Dendritic cell treated with granulocyte-macrophage colony-stimulating factor and Interleukin-4, amounts not matched to agents 40 ng/mL and 50 ng/mL, for 4 days (primary cell): Measurements from ENCODE around the gene LMCD1.
"Not testable (repeated sequence)": the region's sequence is repeated elsewhere in the genome, so short reads cannot be mapped to it uniquely, and the experiment has no call there.

Source experiments
- H3K27ac Mint-ChIP-seq: one replicate; pipeline ENCODE4 v1.8.0; 2022; ENCODE audit warnings: mild to moderate bottlenecking, mixed read lengths
- H3K27me3 Mint-ChIP-seq: one replicate; pipeline ENCODE4 v1.8.0; 2022; ENCODE audit warnings: mild to moderate bottlenecking, mixed read lengths
- H3K36me3 Mint-ChIP-seq: one replicate; pipeline ENCODE4 v1.8.0; 2022; ENCODE audit warnings: low read depth, mixed read lengths
- H3K4me1 Mint-ChIP-seq: one replicate; pipeline ENCODE4 v1.8.0; 2022; ENCODE audit warnings: low read depth, mixed read lengths
- H3K4me3 Mint-ChIP-seq: one replicate; pipeline ENCODE4 v1.8.0; 2022; ENCODE audit warnings: mild to moderate bottlenecking, moderate library complexity, mixed read lengths
- H3K9me3 Mint-ChIP-seq: one replicate; pipeline ENCODE4 v1.8.0; 2022; ENCODE audit warnings: mixed read lengths
- intact Hi-C: fragments of 100-400 bp; cut with micrococcal nuclease; formaldehyde crosslinking; loops from one replicate; pipeline ENCODE4 v1.15.0; 2022

LMCD1 gene

DNA sequence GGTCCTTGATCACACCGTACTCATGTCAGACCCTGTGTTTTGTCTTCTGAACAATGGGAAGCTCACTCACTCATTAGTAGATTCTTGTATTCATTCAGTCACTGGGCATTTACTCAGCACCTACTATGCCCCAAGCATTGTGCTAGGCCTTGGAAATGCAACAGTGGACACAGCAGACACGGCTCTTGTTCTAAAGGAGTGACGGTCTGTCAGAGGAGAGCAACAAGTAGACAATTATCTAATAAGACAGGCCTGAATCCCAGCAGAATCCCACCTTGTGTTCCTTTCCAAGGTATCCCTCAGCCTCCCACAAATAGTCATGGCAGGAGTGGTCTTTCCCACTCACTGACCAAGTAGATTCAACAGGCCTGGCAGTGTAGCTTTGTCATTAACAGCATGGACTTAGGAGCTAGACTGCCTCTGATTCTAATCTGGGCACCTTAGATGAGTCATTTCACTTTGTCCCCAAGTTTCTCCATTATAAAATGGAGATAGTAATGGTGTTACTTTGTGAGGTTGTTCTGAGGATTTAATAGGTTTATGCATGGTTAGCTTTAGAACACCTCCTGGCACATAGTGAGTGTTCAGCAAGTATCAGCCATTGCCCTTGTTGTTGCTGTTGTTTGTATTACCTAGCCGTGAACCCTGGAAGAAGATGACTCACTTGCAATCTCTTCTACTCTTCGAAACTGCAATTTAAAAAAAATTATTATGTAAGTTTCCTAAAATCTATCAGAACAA, 73.9 kb downstream of the LMCD1 start:
- peaks cover 31% of the 10 kb centered on the region for H3K4me1 Mint-ChIP-seq
- intact Hi-C loops: no loop called here

DNA sequence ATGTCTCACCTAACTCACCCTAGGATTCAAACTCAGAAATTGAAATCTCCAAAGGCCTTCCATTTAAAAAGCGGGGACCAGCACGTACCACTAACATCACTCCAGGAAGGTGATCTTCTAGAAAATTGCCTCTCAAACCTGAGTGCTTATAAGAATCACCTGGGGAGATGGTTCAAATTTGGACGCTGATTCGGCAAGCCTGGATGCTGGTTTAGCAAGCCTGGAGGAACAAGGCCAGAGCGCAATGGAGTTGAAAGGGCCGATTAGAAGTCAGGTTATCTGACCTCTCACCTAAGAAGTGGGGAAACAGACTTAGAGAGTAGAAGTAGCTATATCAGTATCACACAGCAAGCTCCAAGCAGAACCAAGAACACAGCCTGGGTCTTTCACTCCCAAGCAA, 74.8 kb downstream of the LMCD1 start:
- intact Hi-C loops: no loop called here
- Mint-ChIP-seq H3K27ac (no peak overlapping the region), H3K9me3 (no peaks in the 10 kb centered on the region), H3K4me1 (peaks cover 22% of the 10 kb centered on the region), H3K4me3 (no peak overlapping the region), H3K27me3 (peaks cover 1% of the 10 kb centered on the region), H3K36me3 (no peaks in the 10 kb centered on the region)

More for the DNA sequence above, 73.9 kb downstream of the LMCD1 start:
- Mint-ChIP-seq H3K4me3 (no peak overlapping the region), H3K9me3 (no peaks in the 10 kb centered on the region), H3K27ac (no peak overlapping the region), H3K36me3 (no peaks in the 10 kb centered on the region), H3K27me3 (peaks cover 1% of the 10 kb centered on the region)

GRCh38 chr3:8576841-8577571, 75.4 kb downstream of the LMCD1 start:
- no peaks in the 10 kb centered on the region for H3K9me3 Mint-ChIP-seq
- peaks cover 1% of the 10 kb centered on the region for H3K27me3 Mint-ChIP-seq
- no peaks in the 10 kb centered on the region for H3K36me3 Mint-ChIP-seq
- H3K4me3 Mint-ChIP-seq: no peak overlapping the region
- H3K27ac Mint-ChIP-seq: no peak overlapping the region
- peaks cover 16% of the 10 kb centered on the region for H3K4me1 Mint-ChIP-seq
- intact Hi-C loops: no loop called here

DNA sequence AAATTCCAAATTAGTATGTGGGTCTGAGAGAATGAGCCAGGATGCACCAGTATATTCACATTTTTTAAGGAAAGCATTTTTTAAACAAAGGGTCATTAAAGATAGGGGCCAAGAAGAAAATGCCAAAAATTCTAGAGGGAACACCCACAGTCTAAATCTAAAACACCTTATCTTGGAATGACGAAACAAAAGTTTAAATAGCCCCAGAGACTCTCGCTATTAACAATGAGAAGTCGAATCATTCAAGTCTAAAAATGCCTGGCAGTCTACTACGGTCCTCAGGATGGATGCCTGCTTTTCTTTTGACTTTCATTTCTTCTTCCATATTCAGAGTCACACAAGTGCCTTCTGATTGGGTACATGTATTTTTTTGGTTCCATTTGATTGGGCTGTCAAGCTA, 76.7 kb downstream of the LMCD1 start:
- peaks cover 1% of the 10 kb centered on the region for H3K27me3 Mint-ChIP-seq
- no peaks in the 10 kb centered on the region for H3K9me3 Mint-ChIP-seq
- no peak overlapping the region for H3K27ac Mint-ChIP-seq
- intact Hi-C loops: no loop called here
- peaks cover 16% of the 10 kb centered on the region for H3K4me1 Mint-ChIP-seq
- H3K4me3 Mint-ChIP-seq: no peak overlapping the region
- H3K36me3 Mint-ChIP-seq: no peaks in the 10 kb centered on the region

GRCh38 chr3:8579096-8579495, 77.5 kb downstream of the LMCD1 start:
- Mint-ChIP-seq H3K27ac (no peak overlapping the region), H3K36me3 (no peaks in the 10 kb centered on the region), H3K27me3 (peaks cover 5% of the 10 kb centered on the region), H3K4me3 (no peak overlapping the region), H3K9me3 (no peaks in the 10 kb centered on the region), H3K4me1 (peaks cover 16% of the 10 kb centered on the region)
- intact Hi-C loops: no loop called here

DNA sequence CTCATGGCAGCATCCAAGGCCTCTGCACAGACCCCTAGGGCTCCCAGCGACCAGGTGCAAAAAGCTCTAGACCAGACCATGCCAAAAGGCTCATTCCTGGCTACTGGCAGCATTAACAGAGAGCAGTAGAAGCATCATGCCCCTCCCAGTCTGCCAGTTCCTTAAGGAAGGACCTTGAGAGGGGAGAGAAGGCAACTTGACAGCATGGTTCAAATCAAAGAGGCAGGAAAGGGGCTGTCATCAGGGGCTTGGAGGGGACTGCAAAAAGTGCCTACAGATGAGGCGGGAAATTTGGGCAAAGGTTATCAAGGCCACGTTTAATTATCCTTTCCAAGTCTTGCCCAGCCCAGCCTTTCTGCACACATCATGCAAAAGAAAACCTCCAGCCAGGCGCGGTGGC, 78.3 kb downstream of the LMCD1 start:
- peaks cover 16% of the 10 kb centered on the region for H3K4me1 Mint-ChIP-seq
- no peak overlapping the region for H3K27ac Mint-ChIP-seq
- intact Hi-C loops: no loop called here
- peaks cover 5% of the 10 kb centered on the region for H3K27me3 Mint-ChIP-seq
- H3K4me3 Mint-ChIP-seq: no peak overlapping the region
- H3K36me3 Mint-ChIP-seq: no peaks in the 10 kb centered on the region
- no peaks in the 10 kb centered on the region for H3K9me3 Mint-ChIP-seq

GRCh38 chr3:8580434-8580833, 78.8 kb downstream of the LMCD1 start:
- intact Hi-C loops, H3K36me3 Mint-ChIP-seq, H3K27me3 Mint-ChIP-seq, H3K9me3 Mint-ChIP-seq, H3K4me3 Mint-ChIP-seq, H3K27ac Mint-ChIP-seq: not testable (repeated sequence)
- peaks cover 16% of the 10 kb centered on the region for H3K4me1 Mint-ChIP-seq

DNA sequence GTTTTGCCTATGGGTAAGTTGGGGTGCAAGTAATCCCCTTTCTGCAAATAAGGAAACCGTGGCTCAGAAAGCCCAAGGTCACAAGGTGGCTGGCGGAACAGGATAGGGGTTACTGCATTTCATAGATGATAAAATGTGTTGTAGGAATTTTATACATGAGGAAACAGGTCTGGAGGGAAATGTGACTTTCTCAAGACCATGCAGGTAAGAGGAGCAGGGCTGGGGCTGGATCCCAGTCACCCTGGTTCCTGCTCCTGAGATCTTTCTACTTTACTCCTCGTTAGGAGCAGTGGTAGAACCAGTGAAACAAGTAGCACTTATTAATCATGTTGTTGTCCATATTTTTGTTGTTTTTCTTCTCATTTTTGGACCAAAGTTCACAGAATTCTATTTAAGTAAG, 79.8 kb downstream of the LMCD1 start:
- intact Hi-C loops: no loop called here
- Mint-ChIP-seq H3K4me3 (no peak overlapping the region), H3K27ac (no peak overlapping the region), H3K27me3 (peaks cover 5% of the 10 kb centered on the region), H3K9me3 (no peaks in the 10 kb centered on the region), H3K4me1 (peaks cover 16% of the 10 kb centered on the region), H3K36me3 (no peaks in the 10 kb centered on the region)

- no peaks in the 10 kb centered on the region for H3K9me3 Mint-ChIP-seq
- H3K4me3 Mint-ChIP-seq: no peak overlapping the region
- intact Hi-C loops: no loop called here
- no peak overlapping the region for H3K27ac Mint-ChIP-seq
- H3K36me3 Mint-ChIP-seq: no peaks in the 10 kb centered on the region
- peaks cover 5% of the 10 kb centered on the region for H3K27me3 Mint-ChIP-seq
- H3K4me1 Mint-ChIP-seq: peaks cover 16% of the 10 kb centered on the region
These were observed 80.3 kb downstream of the LMCD1 start for GRCh38 chr3:8581806-8582445.

DNA sequence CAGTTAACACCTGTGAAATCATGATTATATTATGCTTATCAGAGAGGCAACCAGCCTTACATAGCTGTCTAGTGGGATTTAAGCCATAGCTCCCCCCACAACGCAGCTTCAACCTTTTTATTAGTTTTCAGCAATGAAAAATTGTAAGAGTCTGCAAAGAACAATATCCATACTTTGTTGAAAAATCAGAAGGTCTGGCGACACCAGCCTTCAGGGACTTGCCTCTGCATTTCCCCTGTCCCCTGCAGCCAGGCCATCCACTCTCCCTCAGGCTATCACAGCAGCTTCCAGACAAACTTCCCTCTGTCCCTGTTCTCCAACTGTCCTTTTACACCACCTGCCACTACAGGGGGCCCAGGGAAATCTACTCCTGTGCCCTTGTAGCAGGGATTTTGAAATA, 83.0 kb downstream of the LMCD1 start:
- Mint-ChIP-seq H3K27me3 (peaks cover 5% of the 10 kb centered on the region), H3K9me3 (no peaks in the 10 kb centered on the region), H3K27ac (no peak overlapping the region), H3K4me3 (no peak overlapping the region), H3K4me1 (peaks cover 6% of the 10 kb centered on the region), H3K36me3 (no peaks in the 10 kb centered on the region)
- intact Hi-C loops: no loop called here

DNA sequence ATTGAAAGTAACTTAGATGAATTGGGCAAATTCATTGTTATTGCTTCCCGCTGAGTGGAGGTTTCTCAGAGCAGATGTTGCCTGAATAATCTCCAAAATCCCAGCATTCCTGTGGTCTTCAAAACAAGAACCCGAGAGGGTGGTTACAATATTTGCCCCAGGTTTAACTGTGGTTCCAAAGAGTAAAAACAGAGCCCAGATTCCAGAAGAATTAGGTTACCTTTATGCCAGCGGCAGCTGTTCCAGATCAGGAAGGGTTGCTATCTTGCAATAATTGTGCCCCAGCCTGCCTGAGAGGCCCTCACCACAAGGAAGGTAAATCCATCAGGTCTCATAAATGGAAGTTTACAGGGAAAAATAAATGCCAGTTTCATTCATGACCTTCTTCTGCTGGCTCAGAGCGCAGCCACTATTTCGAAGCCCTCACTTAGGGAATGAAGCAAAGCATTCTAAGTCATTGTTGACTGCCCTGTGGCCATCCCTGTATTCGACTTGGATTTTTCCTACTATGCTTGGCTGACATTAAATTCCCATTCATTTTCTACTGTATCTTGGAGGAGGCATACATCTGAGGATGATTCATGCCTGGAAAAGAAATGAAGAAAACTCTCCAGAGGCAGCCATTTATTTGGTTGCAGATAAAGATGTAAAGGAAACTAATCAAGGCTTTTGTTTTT, 88.4 kb downstream of the LMCD1 start:
- Mint-ChIP-seq H3K9me3 (no peaks in the 10 kb centered on the region), H3K4me3 (no peak overlapping the region)
- intact Hi-C loops: no loop called here

GRCh38 chr3:8593021-8593827, 91.6 kb downstream of the LMCD1 start:
- Mint-ChIP-seq H3K9me3 (no peaks in the 10 kb centered on the region), H3K36me3 (no peaks in the 10 kb centered on the region), H3K27me3 (no peaks in the 10 kb centered on the region), H3K27ac (no peak overlapping the region), H3K4me1 (no peaks in the 10 kb centered on the region), H3K4me3 (no peak overlapping the region)
- intact Hi-C loops: no loop called here

More for the DNA sequence above, 88.4 kb downstream of the LMCD1 start:
- Mint-ChIP-seq H3K27me3 (no peaks in the 10 kb centered on the region), H3K36me3 (no peaks in the 10 kb centered on the region), H3K4me1 (no peaks in the 10 kb centered on the region), H3K27ac (no peak overlapping the region)

DNA sequence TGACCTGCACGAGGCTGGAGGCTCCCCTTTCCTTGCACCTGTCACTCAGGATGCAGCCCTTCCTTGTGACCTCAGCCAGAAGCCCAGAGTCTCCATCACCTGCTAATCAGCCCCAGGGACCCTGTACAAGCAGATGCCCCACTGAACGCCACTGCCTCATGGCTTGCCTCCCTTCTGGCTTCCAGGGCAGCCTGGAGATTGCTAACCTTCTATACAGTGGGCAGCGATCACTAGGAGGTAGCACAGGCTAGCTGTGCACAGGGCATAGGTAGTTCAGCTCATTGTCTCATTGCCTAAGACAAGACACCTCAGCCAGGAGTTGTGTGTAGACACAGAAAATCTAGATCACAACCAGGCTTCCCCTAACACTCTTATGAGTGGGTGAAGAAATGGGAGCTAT, 93.6 kb downstream of the LMCD1 start:
- no peaks in the 10 kb centered on the region for H3K36me3 Mint-ChIP-seq
- no peaks in the 10 kb centered on the region for H3K4me1 Mint-ChIP-seq
- no peaks in the 10 kb centered on the region for H3K9me3 Mint-ChIP-seq
- no peak overlapping the region for H3K27ac Mint-ChIP-seq
- intact Hi-C loops: no loop called here
- no peaks in the 10 kb centered on the region for H3K27me3 Mint-ChIP-seq
- no peak overlapping the region for H3K4me3 Mint-ChIP-seq
